IMR-90 (cell line): ENCODE measurements around the gene PQBP1. TPM values are rescaled to one million over a fixed set of nuclear protein-coding genes. Genes with fewer than 3 reads are reported as not detected.

ENCODE experiments used
- ATAC-seq: fragments of 200-7000 bp; cut with Tn5 transposase; 2 replicates; pipeline ENCODE4 v1.9.1; 2020; ENCODE audit warnings: low read depth, mild to moderate bottlenecking, moderate library complexity
- BruUV-seq: library from RNA; stranded (reverse); fragments of 400-500 nt; replicated peaks from 2 replicates; lab custom pipeline; 2021; lab: Mats Ljungman, UMichigan
- CTCF ChIA-PET: fragments of 300-600 bp; formaldehyde crosslinking; extraction: SDS; loops from one replicate; lab custom pipeline; 2021; ENCODE audit warnings: antibody characterized with exemption; lab: Yijun Ruan, JAX
- POLR2A ChIA-PET: fragments of 300-600 bp; sonication (Branson Sonifier 250); formaldehyde crosslinking; loops from one replicate; lab custom pipeline; 2022; ENCODE audit warnings: antibody characterized with exemption; ENCODE audit not compliant: unreplicated experiment; lab: Charles Lee
- DNase-seq: peaks from one replicate; pipeline ENCODE4 v3.0.0; 2013
- H2AFZ ChIP-seq: replicated peaks from 2 replicates; pipeline ENCODE3; 2013; ENCODE audit warnings: low read length, mild to moderate bottlenecking; ENCODE audit not compliant: poor library complexity
- H2AK5ac ChIP-seq: 2 replicates; pipeline ENCODE4 v1.6.1; 2013; ENCODE audit warnings: low read depth, low read length, inconsistent platforms
- H2AK9ac ChIP-seq: replicated peaks from 2 replicates; pipeline ENCODE3; 2013; ENCODE audit warnings: mild to moderate bottlenecking, low read depth, low read length, moderate library complexity; ENCODE audit not compliant: poor library complexity
- H2BK120ac ChIP-seq: 2 replicates; pipeline ENCODE4 v1.6.1; 2013; ENCODE audit warnings: low read depth, low read length, inconsistent platforms
- H2BK15ac ChIP-seq: 3 replicates; pipeline ENCODE4 v1.6.1; 2013; ENCODE audit warnings: low read depth, low read length, inconsistent platforms
- H2BK20ac ChIP-seq: 2 replicates; pipeline ENCODE4 v1.6.1; 2013; ENCODE audit warnings: low read depth, mild to moderate bottlenecking, inconsistent platforms, low read length, moderate library complexity
- H2BK5ac ChIP-seq: 2 replicates; pipeline ENCODE4 v1.6.1; 2013; ENCODE audit warnings: mild to moderate bottlenecking, low read depth, low read length, inconsistent platforms; ENCODE audit not compliant: poor library complexity, severe bottlenecking
- H3K14ac ChIP-seq: replicated peaks from 2 replicates; pipeline ENCODE4 v1.6.1; 2013; ENCODE audit warnings: low read depth, low read length, inconsistent platforms
- H3K18ac ChIP-seq: 2 replicates; pipeline ENCODE4 v1.6.1; 2013; ENCODE audit warnings: low read depth, low read length, control low read depth
- H3K23ac ChIP-seq: 2 replicates; pipeline ENCODE4 v1.6.1; 2013; ENCODE audit warnings: low read depth, low read length, inconsistent platforms
- H3K27ac ChIP-seq: 2 replicates; pipeline ENCODE4 v1.5.1; 2013; ENCODE audit warnings: mild to moderate bottlenecking, control low read depth, low read length; ENCODE audit not compliant: insufficient read depth
- H3K27me3 ChIP-seq: 2 replicates; pipeline ENCODE4 v1.6.1; 2013; ENCODE audit warnings: low read length; ENCODE audit not compliant: control insufficient read depth, insufficient read depth
- H3K36me3 ChIP-seq: 2 replicates; pipeline ENCODE4 v1.6.1; 2013; ENCODE audit warnings: low read length, mixed read lengths; ENCODE audit not compliant: control insufficient read depth, insufficient read depth
- H3K4ac ChIP-seq: 2 replicates; pipeline ENCODE4 v1.6.1; 2013; ENCODE audit warnings: low read depth, low read length, inconsistent platforms
- H3K4me1 ChIP-seq: 2 replicates; pipeline ENCODE4 v1.6.1; 2013; ENCODE audit warnings: low read length, mixed read lengths; ENCODE audit not compliant: control insufficient read depth, insufficient read depth
- H3K4me2 ChIP-seq: 2 replicates; pipeline ENCODE4 v1.6.1; 2013; ENCODE audit warnings: low read depth, mild to moderate bottlenecking, control low read depth, low read length, moderate library complexity
- H3K4me3 ChIP-seq: 2 replicates; pipeline ENCODE4 v1.5.1; 2013; ENCODE audit warnings: low read depth, mild to moderate bottlenecking, control low read depth, low read length, moderate library complexity; ENCODE audit not compliant: insufficient read depth
- H3K56ac ChIP-seq: 2 replicates; pipeline ENCODE4 v1.6.1; 2013; ENCODE audit warnings: low read length, inconsistent platforms; ENCODE audit not compliant: insufficient read depth; ENCODE audit errors: extremely low read depth
- H3K79me1 ChIP-seq, 2 experiments: 2 replicates each; pipeline ENCODE4 v1.6.1; 2013; ENCODE audit warnings: low read length in 2 of 2, inconsistent platforms in 1 of 2, low read depth in 1 of 2
- H3K9ac ChIP-seq: 2 replicates; pipeline ENCODE4 v1.6.1; 2013; ENCODE audit warnings: low read depth, low read length, control low read depth
- H3K9me1 ChIP-seq: 2 replicates; pipeline ENCODE4 v1.6.1; 2013; ENCODE audit warnings: low read length, inconsistent platforms; ENCODE audit not compliant: insufficient read depth
- H3K9me3 ChIP-seq: 2 replicates; pipeline ENCODE4 v1.6.1; 2013; ENCODE audit warnings: low read length; ENCODE audit not compliant: control insufficient read depth, insufficient read depth
- H4K20me1 ChIP-seq: 2 replicates; pipeline ENCODE4 v1.6.1; 2013; ENCODE audit warnings: low read length, inconsistent platforms; ENCODE audit not compliant: insufficient read depth
- H4K5ac ChIP-seq: 2 replicates; pipeline ENCODE4 v1.6.1; 2013; ENCODE audit warnings: mild to moderate bottlenecking, low read depth, low read length, control low read depth
- H4K8ac ChIP-seq, 2 experiments: 2 replicates each; pipeline ENCODE4 v1.6.1; 2013; ENCODE audit warnings: low read depth in 2 of 2, low read length in 2 of 2, control low read depth in 1 of 2, inconsistent platforms in 1 of 2
- H4K91ac ChIP-seq: 2 replicates; pipeline ENCODE4 v1.6.1; 2013; ENCODE audit warnings: low read depth, low read length, inconsistent platforms; ENCODE audit not compliant: insufficient read depth
- BHLHE40 ChIP-seq: fragments of 150-350 bp; IDR thresholded peaks from 2 replicates; pipeline ENCODE4 v1.6.1; 2016; ENCODE audit warnings: mild to moderate bottlenecking, low read depth, low read length
- ELK1 ChIP-seq: fragments of 150-350 bp; IDR thresholded peaks from 2 replicates; pipeline ENCODE4 v1.6.1; 2016; ENCODE audit warnings: low read depth, mild to moderate bottlenecking, low read length, moderate library complexity, borderline replicate concordance
- MAZ ChIP-seq: IDR thresholded peaks from 2 replicates; pipeline ENCODE4 v1.6.1; 2012; ENCODE audit warnings: low read depth, mild to moderate bottlenecking, low read length, improper control_type of control experiment, moderate library complexity, borderline replicate concordance
- MXI1 ChIP-seq: IDR thresholded peaks from 2 replicates; pipeline ENCODE4 v1.6.1; 2012; ENCODE audit warnings: low read depth, mild to moderate bottlenecking, low read length, moderate library complexity, borderline replicate concordance
- NFE2L2 ChIP-seq: fragments of 150-350 bp; IDR thresholded peaks from 2 replicates; pipeline ENCODE4 v1.6.1; 2016; ENCODE audit warnings: low read depth, mild to moderate bottlenecking, low read length
- RCOR1 ChIP-seq: IDR thresholded peaks from 2 replicates; pipeline ENCODE4 v1.6.1; 2012; ENCODE audit warnings: mild to moderate bottlenecking, low read length, improper control_type of control experiment; ENCODE audit not compliant: insufficient replicate concordance
- USF2 ChIP-seq: fragments of 150-350 bp; IDR thresholded peaks from 2 replicates; pipeline ENCODE4 v1.6.1; 2017; ENCODE audit warnings: mild to moderate bottlenecking, antibody characterized with exemption, low read length, low read depth
- WGBS, 2 experiments: methylation state at CpG; one replicate each; pipeline versions ENCODE4 v1.1.5 to v1.1.7; 2013; ENCODE audit warnings: missing lambda C conversion rate in 2 of 2; ENCODE audit not compliant: insufficient read length in 1 of 2; ENCODE audit errors: extremely low coverage in 2 of 2; 5-methylcytosine and 5-hydroxymethylcytosine counted together
- dilution Hi-C: fragments of 300-500 bp; cut with HindIII; formaldehyde crosslinking; loops from one replicate; pipeline ENCODE4 v1.14.3; 2018; ENCODE audit warnings: low sequenced_read_pairs; ENCODE audit not compliant: unreplicated experiment
- in situ Hi-C: fragments of 300-500 bp; cut with MboI; formaldehyde crosslinking; loops from 3 replicates; pipeline ENCODE4 v1.14.3; 2019; ENCODE audit warnings: low sequenced_read_pairs, inconsistent platforms, mixed read lengths
- intact Hi-C: fragments of 100-400 bp; cut with micrococcal nuclease; formaldehyde crosslinking; loops from 2 replicates; pipeline ENCODE4 v1.10.0; 2022
- polyA plus RNA-seq, 3 experiments: library from polyadenylated mRNA; depleted of rRNA; stranded (reverse); fragments of >200 nt; gene quantifications; 2 replicates each; pipeline ENCODE4 v1.2.3, GENCODE V29; 2012; ENCODE audit warnings: low replicate concordance in 1 of 3
- total RNA-seq: library from RNA; depleted of rRNA; stranded (reverse); fragments of >200 nt; gene quantifications from 2 replicates; pipeline ENCODE4 v1.2.3, GENCODE V29; 2012

PQBP1 gene
- total and polyA plus RNA-seq, 2 of the 4 experiments (the other 2 are of a cell fraction), result 96.4 to 120 TPM

- dilution Hi-C loops (no loop called here), in situ Hi-C loops (no loop called here), intact Hi-C loops (no loop called here)
- Histone ChIP-seq H4K8ac (no peak overlapping the region), H3K23ac (no peak overlapping the region), H4K5ac (no peak overlapping the region), H2BK20ac (no peak overlapping the region), H3K9me1 (no peaks in the 10 kb centered on the region), H3K4ac (no peak overlapping the region), H2BK15ac (no peak overlapping the region), H4K20me1 (peaks cover 8% of the 10 kb centered on the region), H3K27ac (no peak overlapping the region), H2AK5ac (no peak overlapping the region), H3K27me3 (no peaks in the 10 kb centered on the region), H2AK9ac (peak overlapping the region; percentile 76), H2BK120ac (no peak overlapping the region), H2BK5ac (no peak overlapping the region), H4K91ac (no peak overlapping the region), H3K9ac (no peak overlapping the region), H3K9me3 (no peaks in the 10 kb centered on the region; the same call in 1 of the 2 replicates), H3K4me2 (no peak overlapping the region), H2AFZ (no peak overlapping the region), H3K14ac (no peak overlapping the region), H3K56ac (no peak overlapping the region), H3K4me3 (no peak overlapping the region), H3K79me1 (peaks cover 0 to 14% of the 10 kb centered on the region in 2 experiments; a peak in 2 of 4 replicates), H3K18ac (no peak overlapping the region), H3K4me1 (no peaks in the 10 kb centered on the region), H3K36me3 (peaks cover 19% of the 10 kb centered on the region)
- ChIA-PET CTCF (no interaction called here), POLR2A (no interaction called here)
- DNase-seq (no peak), ATAC-seq (no peak)
- TF ChIP-seq BHLHE40, result no peak
- no peak for TF ChIP-seq RCOR1
- TF ChIP-seq MAZ, result no peak
- TF ChIP-seq USF2, result no peak
- no peak for TF ChIP-seq NFE2L2
- no peak for TF ChIP-seq ELK1
- TF ChIP-seq MXI1, result no peak
- 92% methylated on average over 16 of the region's 20 CpGs; no CpG with 5 or more reads in 1 of the 2 experiments for WGBS, 2 experiments
- BruUV-seq, result no TSS peak
Observed at GRCh38 chrX:48902135-48902534, 4.4 kb downstream of the PQBP1 start.
